Effector CD8-positive, alpha-beta T cell (primary cell): ENCODE data around the gene PLXDC2.
"Not testable (repeated sequence)": the region's sequence is repeated elsewhere in the genome, so short reads cannot be mapped to it uniquely, and the experiment has no call there.

Source experiments
- DNase-seq: peaks from one replicate; lab custom pipeline; 2025; lab: John Stamatoyannopoulos, UW

PLXDC2 gene

GRCh38 chr10:19977097-19977521 lies 160.9 kb downstream of the PLXDC2 start:
- no peak for DNase-seq

- no peak for DNase-seq
Measured at GRCh38 chr10:19979628-19980027, 163.4 kb downstream of the PLXDC2 start.

DNA sequence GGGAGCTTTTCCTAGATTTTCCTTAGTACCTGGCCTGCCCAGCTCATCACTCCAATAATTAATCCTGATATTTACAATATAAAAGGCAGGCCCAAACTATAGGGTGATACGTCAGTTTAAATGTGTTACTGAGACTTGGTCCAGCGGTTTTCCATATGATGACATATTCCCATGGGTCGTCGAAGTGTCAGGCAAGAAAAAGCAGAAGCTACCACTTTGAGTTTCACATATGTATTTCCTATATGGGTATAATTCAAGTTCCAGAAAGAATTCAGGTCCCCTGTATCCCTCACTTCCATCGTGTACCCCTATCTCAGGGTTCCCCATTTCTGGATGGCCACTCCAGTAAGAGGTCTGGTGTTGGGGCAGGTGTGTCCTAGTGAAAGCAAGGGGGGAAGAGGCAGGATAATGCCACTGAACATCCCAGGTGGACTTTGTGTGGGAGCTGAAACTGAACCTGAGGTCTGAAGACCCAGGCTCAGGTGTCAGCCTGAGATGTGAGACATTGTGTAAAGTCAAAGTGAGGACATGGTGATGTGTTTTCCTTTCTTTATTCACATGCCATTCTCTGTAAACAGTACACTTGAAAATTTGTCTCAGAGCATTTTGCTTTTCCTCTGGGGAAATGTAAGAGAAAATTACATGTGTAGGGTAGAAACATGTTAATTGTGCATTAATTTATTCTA lies 167.8 kb downstream of the PLXDC2 start:
- DNase-seq: no peak

GRCh38 chr10:19985745-19986144 lies 169.5 kb downstream of the PLXDC2 start:
- no peak for DNase-seq

GRCh38 chr10:19986591-19986990 lies 170.4 kb downstream of the PLXDC2 start:
- no peak for DNase-seq

- DNase-seq: no peak
Measured at GRCh38 chr10:19987931-19988330, 171.7 kb downstream of the PLXDC2 start.

DNA sequence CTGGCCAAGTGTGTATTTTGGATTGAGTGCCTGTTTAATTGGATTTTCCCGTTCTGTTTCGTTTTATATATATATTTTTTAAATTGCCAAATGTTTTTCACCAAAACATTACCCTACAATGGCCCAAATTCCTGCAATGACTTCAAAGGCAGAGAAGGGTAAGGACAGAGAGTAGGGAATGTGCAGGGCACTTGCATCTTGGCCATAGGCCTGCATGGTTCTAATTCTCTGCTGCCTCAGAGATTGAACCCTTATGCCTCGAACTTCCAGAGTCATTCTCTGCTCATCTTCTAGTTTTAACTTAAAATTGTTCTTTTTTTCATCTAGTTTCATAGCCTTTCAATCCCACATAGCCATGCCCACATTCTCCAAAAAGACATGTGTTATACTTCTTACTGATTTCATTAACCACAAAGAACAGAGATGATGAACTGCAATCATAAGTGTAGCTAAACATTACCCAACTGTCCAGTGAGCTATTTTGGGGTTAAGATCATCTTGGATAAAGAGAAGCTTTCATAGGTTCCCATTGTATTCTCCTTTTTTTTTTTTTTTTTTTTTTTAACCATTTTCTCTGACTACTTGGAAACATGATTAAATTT lies 177.6 kb downstream of the PLXDC2 start:
- DNase-seq: no peak

DNA sequence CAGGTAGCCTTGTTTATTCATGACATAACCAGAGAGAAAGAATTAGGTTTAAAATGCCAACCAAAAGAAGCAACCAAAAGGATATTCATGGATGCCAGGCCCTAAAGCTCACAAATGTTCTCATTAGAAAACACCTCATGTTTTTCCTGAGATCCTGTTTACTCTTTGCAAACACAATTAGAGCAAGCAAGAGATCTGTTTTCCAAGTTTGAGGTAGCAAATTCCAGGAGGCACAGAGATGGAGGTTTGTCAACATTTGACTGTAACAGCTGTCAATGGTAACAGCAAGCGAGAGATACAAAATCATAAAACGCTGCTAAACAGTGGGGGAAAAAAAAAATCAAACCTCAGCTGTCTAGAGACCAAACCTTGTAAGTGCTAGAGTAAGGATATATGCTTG lies 182.2 kb downstream of the PLXDC2 start:
- no peak for DNase-seq

DNA sequence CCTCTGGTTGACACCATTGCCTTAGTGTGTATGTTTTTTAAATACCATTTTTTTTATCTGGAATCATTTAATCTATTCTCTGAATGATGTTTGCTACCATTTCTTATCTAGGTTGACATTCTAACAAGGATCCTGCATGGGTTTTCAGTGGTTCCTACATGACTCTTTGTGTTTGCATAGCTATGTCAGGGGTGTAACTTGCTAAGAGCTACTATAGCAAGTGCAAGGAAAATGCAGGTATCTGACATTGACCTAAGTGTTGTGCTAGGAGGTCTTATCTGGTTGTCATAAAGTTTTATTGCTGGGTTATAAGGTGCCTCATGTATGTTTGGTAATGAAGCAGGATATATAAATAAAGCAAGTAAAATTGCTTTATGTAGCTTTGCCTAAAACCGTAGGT lies 183.2 kb downstream of the PLXDC2 start:
- DNase-seq: no peak

DNA sequence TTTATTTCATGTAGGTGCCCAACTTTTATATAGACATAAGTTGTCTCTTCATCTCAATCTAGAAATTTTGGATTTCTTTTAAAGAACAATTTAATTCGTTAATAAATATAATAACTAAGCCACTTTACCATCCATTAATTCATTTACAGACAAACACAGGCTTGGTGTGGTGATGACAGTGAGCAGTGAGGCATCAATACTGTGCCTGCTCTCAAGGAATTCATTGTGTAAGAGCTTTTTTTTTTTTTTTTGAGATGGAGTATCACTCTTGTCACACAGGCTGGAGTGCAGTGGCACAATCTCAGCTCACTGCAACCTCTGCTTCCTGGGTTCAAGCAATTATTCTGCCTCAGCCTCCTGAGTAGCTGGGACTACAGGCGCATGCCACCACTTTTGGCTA lies 185.8 kb downstream of the PLXDC2 start:
- DNase-seq: not testable (repeated sequence)

DNA sequence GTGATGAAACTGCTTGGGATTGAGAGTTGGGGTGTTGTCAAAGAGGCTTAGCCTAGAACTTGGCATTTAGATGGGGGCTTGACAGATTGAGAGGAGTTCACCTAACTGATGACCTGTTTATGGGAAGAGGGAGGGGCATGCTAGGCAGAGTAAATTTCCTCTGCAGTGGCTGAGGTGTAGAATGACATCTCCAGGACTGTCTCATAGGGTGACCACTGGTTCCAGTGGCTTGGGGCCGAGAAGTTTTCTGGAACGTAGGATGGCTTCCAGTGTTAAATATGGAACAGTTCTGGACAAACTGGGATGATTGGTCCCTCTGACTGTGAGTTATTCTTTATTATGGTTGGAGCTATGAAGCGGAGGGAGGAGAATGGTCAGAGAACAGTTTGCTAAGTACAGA lies 186.4 kb downstream of the PLXDC2 start:
- DNase-seq: no peak

DNA sequence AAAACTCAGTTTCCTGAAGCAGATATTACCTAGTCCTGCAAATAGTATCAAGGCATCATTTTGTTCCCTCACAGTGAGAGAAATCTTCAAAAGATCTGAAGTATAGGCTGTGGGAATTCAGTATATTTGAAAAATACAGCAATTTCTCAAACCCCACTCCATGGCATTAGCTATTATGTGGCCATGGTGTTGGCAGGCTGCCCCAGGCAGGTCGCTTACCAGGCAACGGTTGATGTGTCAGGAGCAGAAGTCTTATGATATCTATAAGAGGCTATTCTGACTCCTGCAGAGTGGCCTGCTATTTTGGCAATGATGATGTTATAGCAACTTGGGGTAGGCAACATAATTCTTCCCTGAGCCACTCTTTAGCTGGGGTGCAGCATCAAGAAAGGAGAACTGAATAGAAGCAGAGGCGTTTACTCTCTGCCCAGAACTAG lies 187.9 kb downstream of the PLXDC2 start:
- no peak for DNase-seq

DNA sequence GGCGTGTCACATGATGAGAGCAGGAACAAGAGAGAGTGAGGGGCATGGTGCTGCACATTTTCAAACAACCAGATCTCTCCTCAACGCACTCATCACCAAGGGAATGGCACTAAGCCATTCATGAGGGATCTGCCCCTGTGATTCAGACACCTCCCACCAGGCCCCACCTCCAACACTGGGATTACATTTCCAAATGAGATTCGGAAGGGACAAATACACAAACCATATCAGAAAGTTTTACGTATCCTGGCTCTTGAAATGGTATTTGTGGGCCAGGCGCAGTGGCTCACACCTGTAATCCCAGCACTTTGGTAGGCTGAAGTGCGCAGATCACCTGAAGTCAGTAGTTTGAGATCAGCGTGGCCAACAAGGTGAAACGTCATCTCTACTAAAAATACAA lies 189.4 kb downstream of the PLXDC2 start:
- no peak for DNase-seq

- no peak for DNase-seq
Measured at GRCh38 chr10:20006169-20006870, 190.1 kb downstream of the PLXDC2 start.

GRCh38 chr10:20007426-20007825 lies 191.2 kb downstream of the PLXDC2 start:
- DNase-seq: no peak

GRCh38 chr10:20013991-20014750 lies 197.9 kb downstream of the PLXDC2 start:
- no peak for DNase-seq

GRCh38 chr10:20017961-20018360 lies 201.7 kb downstream of the PLXDC2 start:
- DNase-seq: no peak

DNA sequence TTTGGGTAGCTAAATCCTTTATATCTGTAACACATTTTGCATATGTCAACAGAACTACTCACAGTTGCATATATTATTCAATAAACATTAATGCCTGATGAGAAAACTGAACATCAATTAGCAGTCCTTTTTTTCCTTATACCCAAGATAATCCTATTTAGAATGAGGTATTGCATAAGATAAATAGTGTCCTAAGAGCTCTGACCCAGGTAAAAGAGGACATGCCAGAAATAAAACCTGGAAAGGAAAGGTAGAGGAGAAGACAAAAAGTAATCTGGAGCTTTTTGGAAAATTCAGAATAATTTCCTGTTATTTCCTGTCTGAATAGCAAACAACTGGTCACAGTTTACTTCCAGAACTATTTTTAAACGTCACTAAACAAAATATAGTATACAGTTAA lies 204.4 kb downstream of the PLXDC2 start:
- DNase-seq: no peak

DNA sequence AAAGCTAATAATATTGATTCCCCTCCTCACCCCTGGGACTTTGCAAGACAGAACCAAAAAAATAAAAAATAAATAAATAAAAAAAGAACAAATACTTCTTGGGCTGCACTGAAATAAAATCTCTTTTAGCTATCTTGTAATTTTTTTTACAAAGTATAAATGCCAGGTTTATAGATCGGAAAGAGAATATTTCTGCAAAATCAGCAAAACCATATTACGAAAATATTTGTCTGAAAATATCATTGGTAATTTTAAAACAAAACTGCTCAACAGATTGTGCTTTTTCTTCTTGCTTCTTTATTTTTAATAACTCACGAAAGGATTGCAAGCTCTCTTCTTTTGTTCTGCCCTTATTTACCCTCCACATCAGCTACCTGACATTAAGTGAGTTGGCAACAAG lies 213.3 kb downstream of the PLXDC2 start:
- no peak for DNase-seq

- no peak for DNase-seq
Measured at GRCh38 chr10:20033476-20033875, 217.2 kb downstream of the PLXDC2 start.

DNA sequence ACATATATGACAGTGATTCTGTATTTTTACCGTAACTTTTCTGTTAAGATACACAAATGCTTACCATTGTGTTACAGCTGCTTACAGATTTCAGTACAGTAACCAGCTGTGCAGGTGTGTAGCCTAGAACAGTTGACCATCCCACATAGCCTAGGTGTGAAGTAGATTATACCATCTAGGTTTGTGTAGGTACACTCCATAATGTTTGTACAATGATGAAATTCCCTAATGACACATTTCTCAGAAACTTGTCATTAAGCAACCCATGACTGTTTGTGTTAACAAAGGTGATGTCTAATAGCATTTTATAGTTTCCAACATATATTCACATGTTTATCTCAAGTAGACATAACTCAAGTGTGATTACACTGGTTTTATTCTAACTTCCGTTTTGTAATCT lies 218.5 kb downstream of the PLXDC2 start:
- no peak for DNase-seq

DNA sequence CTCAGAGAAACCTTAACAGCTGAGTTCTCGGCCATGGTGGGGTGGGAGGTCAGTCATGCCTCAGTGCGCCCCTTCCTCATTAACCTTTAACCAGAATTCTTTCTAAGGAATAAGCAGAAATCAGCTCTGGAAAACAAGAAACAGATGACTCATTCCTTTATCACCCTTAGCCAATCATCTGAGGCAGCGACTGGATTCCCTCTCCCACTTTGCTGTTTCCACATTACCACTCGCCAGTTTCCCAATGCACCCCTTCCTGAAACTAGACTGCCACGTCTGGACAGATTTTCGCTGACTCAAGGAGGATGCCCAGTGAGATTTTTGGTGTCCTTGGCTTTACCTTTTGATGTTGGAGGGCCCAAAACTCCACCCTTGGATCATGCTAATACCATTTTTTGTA lies 223.8 kb downstream of the PLXDC2 start:
- no peak for DNase-seq

DNA sequence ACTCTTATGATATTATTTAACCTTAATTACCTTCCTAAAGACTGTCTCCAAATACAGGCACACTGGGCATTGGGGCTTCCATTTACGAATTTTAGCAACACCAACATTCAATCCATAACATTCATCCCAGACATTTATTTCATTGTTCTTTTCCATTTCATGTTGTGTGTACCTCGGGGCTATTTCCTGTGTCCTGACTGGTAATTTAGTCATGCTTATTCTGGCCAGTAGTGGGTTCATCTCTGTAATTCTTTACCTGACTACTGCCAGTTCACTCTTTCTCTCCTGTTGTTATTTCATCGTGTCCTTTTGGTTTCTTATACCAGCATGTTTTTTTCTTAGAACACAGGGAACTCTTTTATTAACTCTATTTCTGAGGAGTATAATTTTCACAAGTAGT lies 225.7 kb downstream of the PLXDC2 start:
- no peak for DNase-seq
